ENCODE data around the gene ACTR5.
A peak's percentile ranks its signal among the peaks of the same experiment; 100 is the strongest.

The ACTR5 gene

GRCh38 chr20:38735172-38735571, 13.1 kb upstream of the ACTR5 start:
- Mint-ChIP-seq H3K27ac (no peak overlapping the region), H3K36me3 (ENCODE audit: low read depth) (peaks cover 2% of the 10 kb centered on the region), H3K4me1 (ENCODE audit: low read depth) (peaks cover 9% of the 10 kb centered on the region), H3K4me3 (no peak overlapping the region), H3K9me3 (no peaks in the 10 kb centered on the region), H3K27me3 (ENCODE audit: low read depth) (peaks cover 80% of the 10 kb centered on the region)
- DNase-seq (ENCODE audit: low spot score): no peak

GRCh38 chr20:38737887-38738286, 10.4 kb upstream of the ACTR5 start:
- Mint-ChIP-seq H3K9me3 (no peaks in the 10 kb centered on the region), H3K4me1 (ENCODE audit: low read depth) (no peaks in the 10 kb centered on the region), H3K27me3 (ENCODE audit: low read depth) (peaks cover 82% of the 10 kb centered on the region), H3K36me3 (ENCODE audit: low read depth) (no peaks in the 10 kb centered on the region), H3K27ac (no peak overlapping the region), H3K4me3 (no peak overlapping the region)
- DNase-seq (ENCODE audit: low spot score): no peak

GRCh38 chr20:38745757-38746156, 2.5 kb upstream of the ACTR5 start:
- Mint-ChIP-seq H3K9me3 (no peaks in the 10 kb centered on the region), H3K36me3 (ENCODE audit: low read depth) (peaks cover 5% of the 10 kb centered on the region), H3K27ac (no peak overlapping the region), H3K4me1 (ENCODE audit: low read depth) (peaks cover 18% of the 10 kb centered on the region), H3K27me3 (ENCODE audit: low read depth) (peaks cover 27% of the 10 kb centered on the region), H3K4me3 (no peak overlapping the region)
- DNase-seq (ENCODE audit: low spot score): no peak

DNA sequence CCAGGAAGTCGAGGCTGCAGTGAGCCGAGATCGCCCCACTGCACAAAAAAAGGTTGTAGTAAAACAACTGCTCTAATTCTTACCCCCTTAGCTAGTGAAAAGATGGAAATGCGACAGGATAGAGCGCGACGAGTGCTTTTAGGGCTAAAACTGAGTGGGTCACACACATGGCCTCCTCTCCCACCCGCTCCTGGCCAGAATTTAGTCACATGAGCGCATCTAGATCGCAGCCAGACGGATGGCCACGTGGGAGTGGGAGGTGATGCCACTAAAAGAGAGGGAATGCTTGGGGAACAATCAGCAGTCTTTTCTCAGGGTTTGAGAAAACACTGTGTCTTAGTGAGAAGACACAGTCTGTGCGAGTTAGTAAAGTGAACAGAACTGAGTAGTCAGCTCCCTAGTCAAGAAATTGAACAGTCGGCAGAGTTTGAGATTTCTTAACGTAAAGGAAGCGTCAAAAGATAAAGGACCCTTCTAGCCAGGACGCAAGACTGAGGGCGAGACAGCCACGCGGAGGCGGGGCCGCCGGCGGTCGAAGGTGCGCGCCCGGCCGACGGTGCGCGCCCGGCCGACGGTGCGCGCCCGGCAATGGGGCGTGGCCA, 664 bp upstream of the ACTR5 start:
- H3K4me3 Mint-ChIP-seq: peak overlapping the region; percentile 60
- H3K36me3 Mint-ChIP-seq (ENCODE audit: low read depth): peaks cover 13% of the 10 kb centered on the region
- DNase-seq (ENCODE audit: low spot score): no peak
- peak overlapping the region; percentile 99 for H3K27ac Mint-ChIP-seq
- no peaks in the 10 kb centered on the region for H3K9me3 Mint-ChIP-seq
- H3K27me3 Mint-ChIP-seq (ENCODE audit: low read depth): peaks cover 10% of the 10 kb centered on the region
- peaks cover 20% of the 10 kb centered on the region for H3K4me1 Mint-ChIP-seq (ENCODE audit: low read depth)

GRCh38 chr20:38748861-38749149, 545 bp downstream of the ACTR5 start:
- H3K4me1 Mint-ChIP-seq (ENCODE audit: low read depth): peaks cover 20% of the 10 kb centered on the region
- peak overlapping the region; percentile 93 for H3K4me3 Mint-ChIP-seq
- H3K27me3 Mint-ChIP-seq (ENCODE audit: low read depth): peaks cover 3% of the 10 kb centered on the region
- H3K36me3 Mint-ChIP-seq (ENCODE audit: low read depth): peaks cover 15% of the 10 kb centered on the region
- no peaks in the 10 kb centered on the region for H3K9me3 Mint-ChIP-seq
- peak overlapping the region; percentile 85 for H3K27ac Mint-ChIP-seq
- DNase-seq (ENCODE audit: low spot score): peak; percentile 42

- Mint-ChIP-seq H3K27ac (no peak overlapping the region), H3K36me3 (ENCODE audit: low read depth) (peaks cover 19% of the 10 kb centered on the region), H3K4me1 (ENCODE audit: low read depth) (peaks cover 20% of the 10 kb centered on the region), H3K27me3 (ENCODE audit: low read depth) (peaks cover 2% of the 10 kb centered on the region), H3K9me3 (no peaks in the 10 kb centered on the region), H3K4me3 (no peak overlapping the region)
- DNase-seq (ENCODE audit: low spot score): no peak
Measured at GRCh38 chr20:38751360-38751976, 3.2 kb downstream of the ACTR5 start.

DNA sequence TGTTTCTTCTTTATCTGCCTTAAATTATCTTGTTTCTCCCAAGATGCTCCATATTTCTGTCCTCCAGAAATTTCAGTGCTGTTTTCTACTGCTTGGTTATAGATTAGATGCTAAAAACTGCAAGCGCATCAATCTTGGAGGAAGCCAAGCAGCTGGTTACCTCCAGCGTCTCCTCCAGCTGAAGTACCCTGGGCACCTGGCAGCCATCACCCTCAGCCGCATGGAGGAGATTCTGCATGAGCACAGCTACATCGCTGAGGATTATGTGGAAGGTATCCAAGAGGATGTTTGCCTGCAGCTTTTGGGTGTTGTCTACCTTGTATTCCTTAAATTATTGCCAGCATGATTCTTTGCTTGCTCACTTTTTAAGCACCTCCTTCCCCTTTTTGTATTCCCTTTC, 3.8 kb downstream of the ACTR5 start:
- no peak overlapping the region for H3K27ac Mint-ChIP-seq
- no peaks in the 10 kb centered on the region for H3K9me3 Mint-ChIP-seq
- H3K36me3 Mint-ChIP-seq (ENCODE audit: low read depth): peaks cover 19% of the 10 kb centered on the region
- no peak for DNase-seq (ENCODE audit: low spot score)
- H3K27me3 Mint-ChIP-seq (ENCODE audit: low read depth): peaks cover 2% of the 10 kb centered on the region
- no peak overlapping the region for H3K4me3 Mint-ChIP-seq
- peaks cover 20% of the 10 kb centered on the region for H3K4me1 Mint-ChIP-seq (ENCODE audit: low read depth)

- Mint-ChIP-seq H3K4me3 (no peak overlapping the region), H3K36me3 (ENCODE audit: low read depth) (peaks cover 22% of the 10 kb centered on the region), H3K27me3 (ENCODE audit: low read depth) (no peaks in the 10 kb centered on the region), H3K9me3 (no peaks in the 10 kb centered on the region), H3K4me1 (ENCODE audit: low read depth) (peaks cover 6% of the 10 kb centered on the region), H3K27ac (no peak overlapping the region)
- DNase-seq (ENCODE audit: low spot score): no peak
Measured at GRCh38 chr20:38754924-38755323, 6.7 kb downstream of the ACTR5 start.

GRCh38 chr20:38755324-38755910, 7.2 kb downstream of the ACTR5 start:
- H3K36me3 Mint-ChIP-seq (ENCODE audit: low read depth): peaks cover 21% of the 10 kb centered on the region
- no peaks in the 10 kb centered on the region for H3K9me3 Mint-ChIP-seq
- no peak overlapping the region for H3K4me3 Mint-ChIP-seq
- no peak overlapping the region for H3K27ac Mint-ChIP-seq
- no peaks in the 10 kb centered on the region for H3K27me3 Mint-ChIP-seq (ENCODE audit: low read depth)
- peaks cover 2% of the 10 kb centered on the region for H3K4me1 Mint-ChIP-seq (ENCODE audit: low read depth)
- DNase-seq (ENCODE audit: low spot score): no peak

DNA sequence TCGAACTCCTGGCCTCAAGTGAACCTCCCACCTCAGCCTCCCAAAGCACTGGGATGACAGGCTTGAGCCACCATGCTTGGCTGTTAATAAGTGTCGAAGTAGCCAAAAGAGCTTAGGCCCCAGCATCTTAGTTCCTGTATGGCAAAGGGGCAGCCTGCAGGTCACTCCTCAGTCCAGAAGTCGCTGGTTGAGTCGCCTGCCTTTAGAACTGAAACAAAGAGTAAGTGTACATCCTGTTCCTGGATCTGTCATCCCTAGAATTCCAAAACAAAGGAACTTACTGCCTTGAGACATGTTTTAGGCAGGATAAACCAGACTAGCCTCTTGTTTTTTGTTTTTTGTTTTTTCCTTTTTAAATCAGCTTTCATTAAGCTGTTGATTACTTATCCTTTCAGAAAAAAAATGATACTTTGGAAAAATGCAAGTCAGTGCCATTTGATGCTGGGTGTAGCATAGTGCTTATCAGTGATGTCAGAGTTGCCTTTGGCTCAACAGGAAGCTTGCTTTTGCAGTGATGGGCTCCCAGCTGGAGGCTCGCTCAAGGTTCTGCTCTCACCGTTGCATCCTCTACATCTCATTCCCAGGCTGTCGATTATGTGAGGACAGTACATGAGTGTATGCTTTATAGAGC, 9.0 kb downstream of the ACTR5 start:
- Mint-ChIP-seq H3K9me3 (no peaks in the 10 kb centered on the region), H3K27me3 (ENCODE audit: low read depth) (no peaks in the 10 kb centered on the region), H3K4me3 (no peak overlapping the region), H3K27ac (no peak overlapping the region), H3K36me3 (ENCODE audit: low read depth) (peaks cover 29% of the 10 kb centered on the region), H3K4me1 (ENCODE audit: low read depth) (no peaks in the 10 kb centered on the region)
- no peak for DNase-seq (ENCODE audit: low spot score)

DNA sequence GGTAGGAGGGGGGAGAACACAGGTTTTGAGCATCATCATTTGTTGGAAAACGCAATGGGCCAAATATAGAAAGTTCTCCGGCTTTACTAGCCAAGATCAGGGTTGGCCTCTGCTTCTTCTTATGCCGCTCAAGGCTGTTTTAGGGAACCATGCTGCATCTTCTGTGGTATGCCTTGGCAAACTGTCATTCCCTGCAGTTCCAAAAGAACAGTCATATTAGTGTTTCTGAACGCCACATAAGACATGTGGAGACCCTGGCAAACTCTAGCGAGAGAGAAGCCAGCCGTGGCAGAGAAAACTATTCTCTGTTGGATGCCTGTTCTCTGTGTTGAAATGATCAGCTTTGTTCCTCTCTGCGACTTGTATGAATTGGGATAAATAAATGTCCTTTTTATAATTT, 10.8 kb downstream of the ACTR5 start:
- peaks cover 32% of the 10 kb centered on the region for H3K36me3 Mint-ChIP-seq (ENCODE audit: low read depth)
- H3K4me1 Mint-ChIP-seq (ENCODE audit: low read depth): peaks cover 9% of the 10 kb centered on the region
- no peak for DNase-seq (ENCODE audit: low spot score)
- H3K27ac Mint-ChIP-seq: no peak overlapping the region
- H3K4me3 Mint-ChIP-seq: no peak overlapping the region
- H3K9me3 Mint-ChIP-seq: no peaks in the 10 kb centered on the region
- no peaks in the 10 kb centered on the region for H3K27me3 Mint-ChIP-seq (ENCODE audit: low read depth)

GRCh38 chr20:38760978-38761377, 12.7 kb downstream of the ACTR5 start:
- no peak overlapping the region for H3K27ac Mint-ChIP-seq
- H3K4me1 Mint-ChIP-seq (ENCODE audit: low read depth): peaks cover 14% of the 10 kb centered on the region
- DNase-seq (ENCODE audit: low spot score): no peak

GRCh38 chr20:38762174-38762573, 13.9 kb downstream of the ACTR5 start:
- no peak for DNase-seq (ENCODE audit: low spot score)
- Mint-ChIP-seq H3K36me3 (ENCODE audit: low read depth) (peaks cover 38% of the 10 kb centered on the region), H3K4me3 (no peak overlapping the region), H3K27ac (no peak overlapping the region), H3K9me3 (no peaks in the 10 kb centered on the region), H3K27me3 (ENCODE audit: low read depth) (no peaks in the 10 kb centered on the region), H3K4me1 (ENCODE audit: low read depth) (peaks cover 14% of the 10 kb centered on the region)

More at GRCh38 chr20:38760978-38761377, 12.7 kb downstream of the ACTR5 start:
- Mint-ChIP-seq H3K36me3 (ENCODE audit: low read depth) (peaks cover 36% of the 10 kb centered on the region), H3K27me3 (ENCODE audit: low read depth) (no peaks in the 10 kb centered on the region), H3K4me3 (no peak overlapping the region), H3K9me3 (no peaks in the 10 kb centered on the region)

GRCh38 chr20:38763616-38764015, 15.4 kb downstream of the ACTR5 start:
- H3K4me1 Mint-ChIP-seq (ENCODE audit: low read depth): peaks cover 14% of the 10 kb centered on the region
- H3K4me3 Mint-ChIP-seq: no peak overlapping the region
- no peak for DNase-seq (ENCODE audit: low spot score)
- no peaks in the 10 kb centered on the region for H3K27me3 Mint-ChIP-seq (ENCODE audit: low read depth)
- no peaks in the 10 kb centered on the region for H3K9me3 Mint-ChIP-seq
- H3K27ac Mint-ChIP-seq: no peak overlapping the region
- H3K36me3 Mint-ChIP-seq (ENCODE audit: low read depth): peaks cover 42% of the 10 kb centered on the region
